ENCODE data around the gene FBXO48.

Gene FBXO48, protein sequence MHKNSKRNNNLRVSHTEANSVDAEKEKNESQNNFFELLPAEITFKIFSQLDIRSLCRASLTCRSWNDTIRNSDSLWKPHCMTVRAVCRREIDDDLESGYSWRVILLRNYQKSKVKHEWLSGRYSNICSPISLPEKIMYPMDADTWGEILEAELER

GRCh38 chr2:68467077-68467960 is at the start of gene FBXO48, which contains the start of gene APLF:
Gene FBXO48 (minus strand): TSS chr2:68467294. CDS start chr2:68465145, 2,149 bp downstream.
Gene APLF (plus strand): TSS chr2:68467585. CDS start chr2:68467732, 147 bp downstream.
- TF ChIP-seq, protein P1, sequence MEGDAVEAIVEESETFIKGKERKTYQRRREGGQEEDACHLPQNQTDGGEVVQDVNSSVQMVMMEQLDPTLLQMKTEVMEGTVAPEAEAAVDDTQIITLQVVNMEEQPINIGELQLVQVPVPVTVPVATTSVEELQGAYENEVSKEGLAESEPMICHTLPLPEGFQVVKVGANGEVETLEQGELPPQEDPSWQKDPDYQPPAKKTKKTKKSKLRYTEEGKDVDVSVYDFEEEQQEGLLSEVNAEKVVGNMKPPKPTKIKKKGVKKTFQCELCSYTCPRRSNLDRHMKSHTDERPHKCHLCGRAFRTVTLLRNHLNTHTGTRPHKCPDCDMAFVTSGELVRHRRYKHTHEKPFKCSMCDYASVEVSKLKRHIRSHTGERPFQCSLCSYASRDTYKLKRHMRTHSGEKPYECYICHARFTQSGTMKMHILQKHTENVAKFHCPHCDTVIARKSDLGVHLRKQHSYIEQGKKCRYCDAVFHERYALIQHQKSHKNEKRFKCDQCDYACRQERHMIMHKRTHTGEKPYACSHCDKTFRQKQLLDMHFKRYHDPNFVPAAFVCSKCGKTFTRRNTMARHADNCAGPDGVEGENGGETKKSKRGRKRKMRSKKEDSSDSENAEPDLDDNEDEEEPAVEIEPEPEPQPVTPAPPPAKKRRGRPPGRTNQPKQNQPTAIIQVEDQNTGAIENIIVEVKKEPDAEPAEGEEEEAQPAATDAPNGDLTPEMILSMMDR (IDR thresholded peaks at IDR 0.05; ENCODE audit: low read depth, low read length) = no peak

GRCh38 chr2:68516051-68516955 is 49.2 kb upstream of the FBXO48 start:
- no peak overlapping the region for H3K4me3 ChIP-seq (ENCODE audit: low read depth, low read length)
- TF ChIP-seq, protein P1 (IDR thresholded peaks at IDR 0.05; ENCODE audit: low read depth, low read length) = no peak

More at GRCh38 chr2:68467077-68467960, at the start of gene FBXO48, which contains the start of gene APLF:
- H3K4me3 ChIP-seq (ENCODE audit: low read depth, low read length) = peak within 1 kb of the TSS; percentile 99

DNA sequence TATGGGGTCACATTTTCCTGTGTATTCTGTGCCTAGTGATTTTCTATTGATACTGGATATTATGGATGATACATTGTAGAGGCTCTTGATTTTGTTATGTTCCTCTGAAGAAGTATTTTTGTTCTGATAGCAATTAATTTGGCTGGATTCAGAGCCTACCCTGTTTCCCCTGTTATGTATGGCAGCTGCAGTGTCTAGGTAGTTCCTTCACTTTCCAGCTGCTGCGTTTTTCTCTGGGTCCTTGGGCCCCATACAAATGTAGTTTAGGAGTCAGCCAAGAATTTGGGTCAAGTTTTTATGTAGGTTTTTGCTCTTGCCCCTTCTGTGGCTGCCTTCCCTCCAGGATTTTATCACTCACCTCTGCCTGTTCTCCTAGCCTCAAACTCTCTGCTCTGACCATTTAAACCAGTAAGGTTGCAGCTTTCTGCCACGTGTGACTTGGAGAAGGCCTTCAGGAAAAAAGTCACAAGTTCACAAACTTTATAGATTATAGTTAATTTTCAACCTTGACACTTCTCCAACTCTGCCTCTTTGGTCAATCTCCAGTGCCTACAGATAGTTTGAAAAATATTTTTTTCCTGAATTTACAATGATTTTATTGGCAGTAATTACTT is 47.3 kb upstream of the FBXO48 start:
- TF ChIP-seq, protein P1 (IDR thresholded peaks at IDR 0.05; ENCODE audit: low read depth, low read length) = no peak
- no peak overlapping the region for H3K4me3 ChIP-seq (ENCODE audit: low read depth, low read length)

- TF ChIP-seq, protein P1 (IDR thresholded peaks at IDR 0.05; ENCODE audit: low read depth, low read length) = no peak
- H3K4me3 ChIP-seq (ENCODE audit: low read depth, low read length) = no peak overlapping the region
Observed at GRCh38 chr2:68512966-68513365, 45.9 kb upstream of the FBXO48 start.

GRCh38 chr2:68512326-68512725 is 45.2 kb upstream of the FBXO48 start:
- no peak overlapping the region for H3K4me3 ChIP-seq (ENCODE audit: low read depth, low read length)
- TF ChIP-seq, protein P1 (IDR thresholded peaks at IDR 0.05; ENCODE audit: low read depth, low read length) = no peak

GRCh38 chr2:68506170-68506569 is 39.1 kb upstream of the FBXO48 start:
- TF ChIP-seq, protein P1 (IDR thresholded peaks at IDR 0.05; ENCODE audit: low read depth, low read length) = no peak
- no peak overlapping the region for H3K4me3 ChIP-seq (ENCODE audit: low read depth, low read length)

Data from WI38 (cell line).